Eye (tissue), 1 donor: ENCODE results near the gene RSPH9.
A peak's percentile ranks its signal among the peaks of the same experiment; 100 is the strongest.
"Not testable (repeated sequence)": the region's sequence is repeated elsewhere in the genome, so short reads cannot be mapped to it uniquely, and the experiment has no call there.

Source experiments
- DNase-seq: peaks from one replicate; pipeline ENCODE4 v3.0.0-alpha.2; 2015

The RSPH9 gene

GRCh38 chr6:43629505-43630300 is 15.1 kb upstream of the RSPH9 start:
- peak; percentile 98 for DNase-seq

DNA sequence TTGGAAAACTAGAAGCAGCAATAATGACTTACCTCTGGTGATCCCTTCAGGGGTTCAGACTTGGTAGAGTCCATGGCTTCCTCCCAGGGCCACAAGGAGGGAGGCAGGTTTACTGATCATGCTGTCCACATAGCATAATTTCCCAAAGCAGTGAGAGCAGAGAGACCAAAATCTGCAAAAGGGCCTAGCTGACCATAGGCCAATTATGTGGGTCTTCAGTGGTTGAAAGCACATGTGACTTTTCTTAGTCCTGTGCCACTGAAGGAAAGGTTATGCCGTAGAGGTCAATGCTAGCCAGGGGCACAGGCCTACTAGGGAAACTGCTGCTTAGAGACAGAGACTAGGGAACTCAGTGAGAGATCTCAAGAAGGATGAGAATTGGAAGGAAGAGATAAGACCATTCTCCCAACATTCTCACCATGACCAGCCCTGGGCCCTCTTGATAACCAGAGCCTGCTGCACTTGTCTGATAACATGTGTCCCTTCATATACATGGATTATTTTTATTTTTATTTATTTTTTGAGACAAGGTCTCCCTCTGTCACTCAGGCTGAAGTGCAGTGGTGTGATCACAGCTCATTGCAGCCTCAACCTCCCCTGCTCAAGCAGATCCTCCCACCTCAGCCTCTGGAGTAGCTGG is 13.7 kb upstream of the RSPH9 start:
- no peak for DNase-seq

DNA sequence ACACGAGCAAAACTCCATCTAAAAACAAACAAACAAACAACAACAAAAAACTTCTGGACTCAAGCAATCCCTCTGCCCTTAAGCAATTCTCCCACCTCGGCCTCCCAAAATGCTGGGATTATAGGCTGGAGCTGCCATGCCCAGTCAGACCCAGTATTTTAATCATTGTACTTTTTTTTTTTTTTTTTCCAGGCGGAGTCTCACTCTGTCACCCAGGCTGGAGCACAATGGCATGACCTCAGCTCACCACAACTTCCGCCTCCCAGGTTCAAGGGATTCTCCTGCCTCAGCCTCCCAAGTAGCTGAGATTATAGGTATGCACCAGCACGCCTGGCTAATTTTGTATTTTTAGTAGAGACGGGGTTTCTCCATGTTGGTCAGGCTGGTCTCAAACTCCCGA is 11.8 kb upstream of the RSPH9 start:
- not testable (repeated sequence) for DNase-seq

DNA sequence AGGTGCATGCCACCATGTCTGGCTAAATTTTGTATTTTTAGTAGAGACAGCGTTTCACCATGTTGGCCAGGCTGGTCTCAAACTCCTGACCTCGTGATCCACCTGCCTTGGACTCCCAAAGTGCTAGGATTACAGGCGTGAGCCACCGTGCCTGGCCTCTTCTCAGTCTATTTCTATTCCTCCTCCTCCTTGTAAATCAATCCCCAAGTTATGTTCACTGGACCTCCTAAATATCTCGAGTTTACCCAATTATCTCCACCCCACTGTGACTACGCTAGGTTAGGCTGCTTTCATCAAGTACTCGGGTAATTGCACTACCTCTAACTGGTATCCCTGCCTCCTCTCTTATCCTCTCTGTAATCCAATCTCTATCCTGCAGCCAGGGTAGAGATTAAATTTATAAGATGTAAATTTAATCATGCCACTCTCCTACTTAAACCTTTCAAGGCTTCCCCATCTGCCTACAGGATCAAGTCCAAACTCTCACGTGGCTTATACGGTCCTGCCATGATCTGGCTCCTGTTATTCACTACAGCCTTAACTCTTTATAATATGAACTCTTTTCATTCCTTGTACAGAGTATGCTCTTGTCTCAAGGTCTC is 10.0 kb upstream of the RSPH9 start:
- DNase-seq: no peak

DNA sequence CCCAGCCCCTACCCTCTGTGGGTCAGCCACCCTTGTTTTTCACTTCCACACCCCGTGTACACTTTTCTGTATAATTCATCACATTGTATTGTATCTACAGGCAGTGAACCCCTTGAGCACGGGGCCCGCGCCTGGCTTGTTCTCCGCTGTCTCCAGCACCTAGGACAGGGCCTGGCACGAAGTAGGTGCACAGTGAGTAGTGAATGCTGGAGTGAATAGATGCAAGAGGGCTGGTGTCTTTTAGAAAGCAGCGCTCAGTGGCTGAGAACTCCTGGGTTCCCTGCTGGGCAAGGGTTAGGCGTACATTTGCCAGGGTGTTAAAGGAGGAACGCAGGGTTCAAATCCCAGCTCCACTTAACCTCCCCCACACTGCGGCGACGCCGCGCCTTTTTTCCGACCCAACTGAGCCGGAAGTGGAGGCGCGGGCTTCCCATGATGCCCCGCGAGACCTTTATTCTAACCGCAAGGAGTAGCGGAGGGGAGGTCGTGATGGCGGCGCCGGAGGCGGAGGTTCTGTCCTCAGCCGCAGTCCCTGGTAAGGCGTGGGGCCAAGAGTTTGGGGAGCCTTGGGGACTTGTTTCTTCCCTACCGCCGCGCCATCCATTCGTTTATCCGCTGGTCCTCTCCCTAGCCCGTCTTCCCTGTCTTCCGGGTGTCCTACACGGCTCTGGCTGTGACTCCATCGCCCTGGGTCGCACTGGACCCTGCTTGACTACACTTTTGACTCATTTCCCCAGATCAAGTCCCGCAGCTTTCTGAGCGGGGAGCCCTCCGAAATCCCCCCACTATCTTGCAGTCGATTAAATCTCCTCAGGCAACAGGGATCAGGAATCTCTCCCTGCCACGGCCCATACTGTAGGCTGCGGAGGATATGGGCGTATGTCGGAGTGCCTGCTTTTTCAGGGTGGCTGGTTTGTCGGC is 9.2 kb upstream of the RSPH9 start, which contains the start of gene MAD2L1BP:
MAD2L1BP (plus strand) TSS at position 454 of the 921 bp plus-strand sequence; CDS start at position 490, 36 bp downstream.
- DNase-seq: peak; percentile 95

DNA sequence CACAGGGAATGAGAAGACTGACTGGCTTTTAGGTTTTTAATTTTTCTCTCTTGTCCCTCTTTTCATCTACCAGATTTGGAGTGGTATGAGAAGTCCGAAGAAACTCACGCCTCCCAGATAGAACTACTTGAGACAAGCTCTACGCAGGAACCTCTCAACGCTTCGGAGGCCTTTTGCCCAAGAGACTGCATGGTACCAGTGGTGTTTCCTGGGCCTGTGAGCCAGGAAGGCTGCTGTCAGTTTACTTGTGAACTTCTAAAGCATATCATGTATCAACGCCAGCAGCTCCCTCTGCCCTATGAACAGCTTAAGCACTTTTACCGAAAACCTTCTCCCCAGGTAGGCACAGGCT is 8.6 kb upstream of the RSPH9 start:
- no peak for DNase-seq

DNA sequence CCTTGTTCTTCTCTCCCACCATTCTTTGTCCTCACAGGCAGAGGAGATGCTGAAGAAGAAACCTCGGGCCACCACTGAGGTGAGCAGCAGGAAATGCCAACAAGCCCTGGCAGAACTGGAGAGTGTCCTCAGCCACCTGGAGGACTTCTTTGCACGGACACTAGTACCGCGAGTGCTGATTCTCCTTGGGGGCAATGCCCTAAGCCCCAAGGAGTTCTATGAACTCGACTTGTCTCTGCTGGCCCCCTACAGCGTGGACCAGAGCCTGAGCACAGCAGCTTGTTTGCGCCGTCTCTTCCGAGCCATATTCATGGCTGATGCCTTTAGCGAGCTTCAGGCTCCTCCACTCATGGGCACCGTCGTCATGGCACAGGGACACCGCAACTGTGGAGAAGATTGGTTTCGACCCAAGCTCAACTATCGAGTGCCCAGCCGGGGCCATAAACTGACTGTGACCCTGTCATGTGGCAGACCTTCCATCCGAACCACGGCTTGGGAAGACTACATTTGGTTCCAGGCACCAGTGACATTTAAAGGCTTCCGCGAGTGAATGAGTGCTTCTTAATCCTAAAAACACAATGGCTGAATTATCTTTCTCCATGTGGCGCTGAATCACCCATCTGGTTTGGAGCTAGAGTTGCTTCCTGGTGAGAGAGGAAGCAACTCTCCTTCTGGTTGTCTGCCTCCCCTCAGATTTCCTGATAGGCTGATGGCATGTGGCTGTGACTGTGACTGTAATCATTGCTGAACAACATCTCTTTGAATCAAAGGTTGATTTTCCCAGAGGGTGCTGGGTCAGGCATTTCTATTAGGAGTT is 4.6 kb upstream of the RSPH9 start:
- DNase-seq: no peak

DNA sequence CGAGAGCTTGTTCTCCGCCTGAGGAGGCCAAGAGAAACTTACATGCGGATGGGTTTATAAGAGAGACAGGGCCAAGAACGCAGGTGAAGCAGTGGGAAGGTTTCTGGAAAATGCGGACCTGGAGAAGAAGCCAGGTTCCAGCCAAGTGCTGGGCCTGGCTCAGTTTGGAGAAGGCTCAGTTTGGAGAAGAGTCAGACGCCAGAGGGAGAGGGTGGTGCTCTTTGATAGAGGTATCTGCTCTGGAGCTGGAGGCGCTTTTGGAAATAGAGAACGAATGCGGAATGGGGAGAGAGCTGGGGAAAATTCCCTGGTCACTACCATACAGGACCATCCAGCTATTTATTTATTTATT is 753 bp downstream of the RSPH9 start:
- no peak for DNase-seq

- DNase-seq: no peak
Measured at GRCh38 chr6:43647613-43648012, 2.8 kb downstream of the RSPH9 start.

DNA sequence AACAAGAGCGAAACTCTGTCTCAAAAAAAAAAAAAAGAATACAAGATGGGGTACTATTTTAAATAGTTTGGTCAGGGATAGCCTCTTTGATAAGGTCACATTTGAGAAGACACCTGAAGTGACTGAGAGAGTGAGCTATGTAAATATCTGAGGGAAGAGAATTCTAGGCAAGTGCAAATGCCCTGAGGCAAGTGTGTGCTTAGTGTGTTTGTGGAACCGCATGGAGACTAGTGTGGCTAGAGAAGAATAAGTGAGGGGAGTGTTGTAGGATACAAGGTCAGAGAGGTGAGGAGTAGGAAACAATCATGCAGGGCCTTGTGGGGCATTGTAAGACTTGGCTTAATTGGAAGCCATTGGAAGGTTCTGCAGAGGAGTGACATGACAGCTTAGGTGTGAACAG is 3.4 kb downstream of the RSPH9 start:
- DNase-seq: no peak

DNA sequence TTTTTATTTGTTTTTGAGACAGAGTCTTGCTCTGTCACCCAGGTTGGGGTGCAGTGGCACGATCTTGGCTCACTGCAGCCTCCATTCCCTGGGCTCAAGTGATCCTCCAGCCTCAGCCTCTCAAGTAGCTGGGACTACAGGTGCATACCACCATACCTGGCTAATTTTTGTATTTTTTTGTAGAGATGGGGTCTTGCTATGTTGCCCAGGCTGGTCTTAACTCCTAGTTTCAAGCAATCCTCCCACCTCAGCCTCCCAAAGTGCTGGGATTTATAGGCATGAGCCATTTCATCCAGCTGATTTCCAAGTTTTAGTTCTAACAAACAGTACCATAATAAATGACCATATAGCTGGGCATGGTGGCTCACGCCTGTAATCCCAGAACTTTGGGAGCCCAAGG is 8.0 kb downstream of the RSPH9 start:
- DNase-seq: not testable (repeated sequence)

DNA sequence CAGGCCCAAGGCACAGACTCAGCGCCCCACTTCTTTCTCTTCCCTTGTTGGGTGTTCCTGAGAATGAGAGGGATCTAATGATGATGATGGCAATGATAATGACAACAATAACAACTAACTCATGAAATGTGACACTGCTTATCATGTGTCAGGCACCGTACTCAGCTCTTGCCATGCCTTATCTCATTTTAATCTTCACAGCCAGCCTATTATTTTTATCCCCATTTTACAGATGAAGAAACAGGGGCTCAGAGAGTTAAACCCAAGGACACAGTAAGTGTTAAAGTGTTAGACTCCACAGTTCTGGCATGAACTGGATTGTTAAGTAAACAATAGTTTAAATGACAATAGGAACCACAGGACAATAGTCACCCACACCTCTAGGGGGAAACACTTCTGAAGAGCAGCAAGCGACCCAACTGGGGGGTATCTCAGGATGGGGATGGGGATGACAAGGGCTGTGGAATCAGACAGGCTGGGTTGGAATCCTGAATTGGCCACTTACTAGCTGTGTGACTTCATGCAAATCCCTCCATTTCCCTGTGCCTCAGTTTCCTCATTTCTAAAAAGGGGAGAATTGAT is 12.5 kb downstream of the RSPH9 start:
- no peak for DNase-seq

DNA sequence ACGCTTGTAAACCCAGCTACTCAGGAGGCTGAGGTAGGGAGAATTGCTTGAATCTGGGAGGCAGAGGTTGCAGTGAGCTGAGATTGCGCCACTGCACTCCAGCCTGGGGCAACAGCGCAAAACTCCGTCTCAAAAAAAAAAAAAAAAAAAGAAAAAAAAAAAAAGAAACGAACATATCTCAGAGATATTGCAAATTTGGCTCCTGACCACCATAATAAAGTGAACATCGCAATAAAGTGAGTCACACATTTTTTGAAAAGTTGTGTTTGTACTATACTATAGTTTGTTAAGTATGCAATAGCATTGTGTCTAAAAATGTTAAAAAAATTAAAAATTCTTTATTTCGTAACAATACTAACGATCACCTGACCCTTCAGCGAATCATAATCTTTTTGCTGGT is 13.3 kb downstream of the RSPH9 start:
- DNase-seq: no peak

DNA sequence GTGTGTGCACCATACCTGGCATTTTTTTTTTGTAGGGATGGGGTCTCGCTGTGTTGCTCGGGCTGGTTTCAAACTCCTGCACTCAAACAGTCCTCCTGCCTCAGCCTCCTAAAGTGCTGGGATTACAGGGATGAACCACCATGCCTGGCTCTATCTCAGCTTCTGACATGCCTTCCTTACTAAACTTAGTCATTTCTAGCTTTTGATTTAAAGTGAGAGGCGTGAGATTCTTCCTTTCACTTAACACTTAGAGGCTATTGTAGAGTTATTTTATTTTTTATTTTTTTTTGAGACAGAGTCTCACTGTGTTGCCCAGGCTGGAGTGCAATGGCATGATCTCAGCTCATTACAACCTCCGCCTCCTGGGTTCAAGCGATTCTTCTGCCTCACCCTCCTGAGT is 18.1 kb downstream of the RSPH9 start:
- not testable (repeated sequence) for DNase-seq

DNA sequence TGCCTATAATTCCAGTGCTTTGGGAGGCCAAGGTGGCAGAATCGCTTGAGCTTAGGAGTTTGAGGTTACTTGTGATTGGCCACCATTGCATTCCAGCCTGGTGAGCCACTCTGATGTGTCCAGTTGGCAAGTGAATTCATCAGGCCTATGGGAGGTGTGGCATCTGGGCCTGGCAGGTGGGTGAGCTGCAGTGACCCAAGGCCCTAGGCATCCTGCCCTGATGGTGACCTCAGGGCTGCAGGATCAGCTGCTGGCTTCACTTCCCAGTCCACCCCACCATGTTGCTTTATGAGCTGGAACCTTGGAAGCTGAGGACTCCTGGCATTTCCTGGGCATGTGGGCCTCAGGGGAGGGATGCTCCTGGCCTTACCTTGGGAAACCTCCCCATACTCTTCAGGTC is 20.5 kb downstream of the RSPH9 start:
- DNase-seq: no peak

DNA sequence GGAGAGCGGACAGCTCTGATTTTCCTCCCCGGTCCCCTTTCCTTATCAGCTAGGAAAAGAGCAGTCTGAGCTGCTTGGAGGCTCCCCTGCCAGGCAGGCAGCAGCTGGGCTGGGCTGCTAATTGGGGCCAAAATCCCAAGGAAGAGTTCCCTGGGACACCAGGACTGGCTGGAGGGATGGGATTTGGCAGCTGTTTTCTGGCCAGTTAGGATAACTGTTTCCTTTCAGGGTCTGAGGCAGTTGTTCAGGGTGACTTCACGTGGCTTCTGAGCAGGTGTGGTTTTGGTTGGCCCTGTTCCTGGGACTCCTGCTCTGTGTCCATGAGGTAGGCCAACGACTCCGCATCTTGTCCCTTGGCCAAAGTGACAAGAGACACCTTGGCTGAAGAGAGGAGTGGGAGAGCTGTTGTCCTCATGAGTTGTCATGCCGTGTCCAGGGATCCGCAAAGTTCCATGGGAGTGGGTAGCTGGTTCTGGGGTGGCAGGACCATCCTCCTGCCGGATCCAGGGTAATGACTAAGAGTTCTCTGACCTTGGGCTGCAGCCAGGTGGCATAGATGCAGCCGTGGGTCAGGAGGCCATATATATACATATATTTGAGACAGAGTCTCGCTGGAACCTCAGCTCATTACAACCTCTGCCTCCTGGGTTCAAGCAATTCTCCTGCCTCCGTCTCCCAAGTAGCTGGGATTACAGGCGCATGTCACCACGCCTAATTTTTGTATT is 21.5 kb downstream of the RSPH9 start:
- DNase-seq: peak; percentile 18

DNA sequence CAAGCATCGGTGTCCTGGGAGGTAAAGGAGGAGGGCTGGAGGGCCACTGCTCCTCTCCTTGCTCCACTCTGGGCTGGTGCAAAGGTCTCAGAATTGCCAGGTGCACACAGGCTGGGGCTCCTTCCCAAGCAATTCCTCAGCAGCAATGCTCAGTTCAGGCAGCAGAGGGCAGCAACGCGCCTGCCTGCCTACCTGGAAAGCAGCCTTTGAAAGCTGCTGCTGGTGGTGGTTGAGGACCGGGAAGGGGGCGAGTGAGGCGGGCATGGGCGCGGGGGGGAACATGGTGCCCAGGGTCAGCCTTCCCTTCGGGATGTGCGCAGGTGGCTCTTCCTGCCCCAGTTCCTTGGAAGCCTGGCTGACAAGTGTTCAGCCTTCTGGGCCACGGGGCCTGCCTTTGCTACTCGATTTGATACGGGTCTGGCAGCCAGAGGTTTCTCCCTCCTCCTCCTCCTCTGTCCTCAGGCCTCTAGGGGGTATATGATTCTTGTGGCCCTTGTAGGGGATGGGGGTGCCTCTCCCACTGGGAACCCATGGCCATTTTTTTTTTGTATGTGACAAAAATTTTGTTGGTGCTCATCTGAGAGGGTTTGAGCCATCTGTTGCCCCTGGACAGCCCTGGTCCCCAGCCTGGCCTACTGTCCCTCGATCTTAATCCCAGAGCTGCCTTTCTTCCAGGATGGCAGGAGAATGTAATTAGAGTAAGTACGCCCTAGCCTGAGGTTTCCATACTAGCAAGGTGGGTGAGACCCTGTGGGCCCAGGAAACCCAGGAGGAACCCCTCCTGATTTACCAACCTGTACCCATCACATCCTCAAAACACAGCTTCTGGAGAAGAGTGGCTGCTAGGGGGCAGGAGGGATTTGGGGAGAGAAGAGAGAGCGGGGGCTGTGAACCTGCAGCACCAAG is 22.7 kb downstream of the RSPH9 start:
- peak; percentile 93 for DNase-seq

GRCh38 chr6:43668151-43669028 is 23.6 kb downstream of the RSPH9 start:
- DNase-seq: peak; percentile 80
